SK-N-MC (cell line): Measurements from ENCODE around the gene LYPD4.

ENCODE experiments used
- EZH2 ChIP-seq: fragments of 200-600 bp; sonication (generic); IDR thresholded peaks from one replicate; pipeline ENCODE4 v1.6.1; 2017; ENCODE audit warnings: antibody characterized with exemption
- FOXP2 ChIP-seq: optimal IDR thresholded peaks from 2 replicates; pipeline ENCODE3; 2011; ENCODE audit warnings: mild to moderate bottlenecking, moderate library complexity; ENCODE audit not compliant: insufficient read depth; ENCODE audit errors: extremely low read length, control extremely low read depth
- POLR2AphosphoS5 ChIP-seq: IDR thresholded peaks from 2 replicates; pipeline ENCODE4 v1.6.1; 2012; ENCODE audit warnings: mild to moderate bottlenecking, low read depth, low read length, borderline replicate concordance

GRCh38 chr19:41868989-41869300, 24.5 kb upstream of the LYPD4 start:
- TF ChIP-seq POLR2AphosphoS5: no peak
- TF ChIP-seq EZH2: no peak
- no peak for TF ChIP-seq FOXP2
